GM13976 (cell line): ENCODE results near the gene DRD1.
"Not testable (repeated sequence)": the region's sequence is repeated elsewhere in the genome, so short reads cannot be mapped to it uniquely, and the experiment has no call there.

Source experiments
- DNase-seq: peaks from one replicate; pipeline ENCODE4 v3.0.0; 2012; ENCODE audit warnings: low spot score
- CTCF ChIP-seq: IDR thresholded peaks from 2 replicates; pipeline ENCODE4 v1.5.1; 2012; ENCODE audit warnings: borderline replicate concordance, mild to moderate bottlenecking; ENCODE audit not compliant: insufficient read depth; ENCODE audit errors: extremely low read depth, missing control alignments, control extremely low read depth
- in situ Hi-C: fragments of 300-500 bp; cut with MboI; formaldehyde crosslinking; loops from one replicate; pipeline ENCODE4 v1.12.0; 2022; ENCODE audit warnings: low sequenced_read_pairs, mixed read lengths, inconsistent platforms; ENCODE audit not compliant: unreplicated experiment

The DRD1 gene

GRCh38 chr5:175420383-175420782, 23.6 kb downstream of the DRD1 start:
- no peak for DNase-seq
- in situ Hi-C loops: no loop called here
- TF ChIP-seq CTCF: no peak

GRCh38 chr5:175418251-175418650, 25.7 kb downstream of the DRD1 start:
- in situ Hi-C loops: no loop called here
- no peak for DNase-seq
- TF ChIP-seq CTCF: no peak

GRCh38 chr5:175417384-175417783, 26.6 kb downstream of the DRD1 start:
- no peak for TF ChIP-seq CTCF
- DNase-seq: no peak
- in situ Hi-C loops: no loop called here

- in situ Hi-C loops: no loop called here
- TF ChIP-seq CTCF: no peak
- no peak for DNase-seq
Observed at GRCh38 chr5:175415303-175415702, 28.7 kb downstream of the DRD1 start.

- TF ChIP-seq CTCF: no peak
- in situ Hi-C loops: no loop called here
- no peak for DNase-seq
Observed at GRCh38 chr5:175410926-175411325, 33.1 kb downstream of the DRD1 start.

GRCh38 chr5:175406300-175406699, 37.7 kb downstream of the DRD1 start:
- DNase-seq: no peak
- TF ChIP-seq CTCF: no peak
- in situ Hi-C loops: no loop called here

- DNase-seq, in situ Hi-C loops: not testable (repeated sequence)
Observed at GRCh38 chr5:175397590-175398297, 46.2 kb downstream of the DRD1 start.

GRCh38 chr5:175395430-175395829, 48.6 kb downstream of the DRD1 start:
- DNase-seq, in situ Hi-C loops: not testable (repeated sequence)
